OCI-LY3 (cell line): ENCODE data around the gene CAMKMT.

ENCODE experiments used
- CTCF ChIP-seq: fragments of 200-600, 300-600 bp; sonication (generic); IDR thresholded peaks from 2 replicates; pipeline ENCODE4 v1.5.1; 2014; ENCODE audit warnings: antibody characterized with exemption, low read length, low read depth
- EZH2phosphoT487 ChIP-seq: fragments of 200-600 bp; shearing (Covaris generic); IDR thresholded peaks from 2 replicates; pipeline ENCODE4 v1.6.1; 2018; ENCODE audit warnings: antibody characterized with exemption, mixed run types, low read depth

- TF ChIP-seq CTCF (no peak), EZH2phosphoT487 (no peak)
These were observed 391.0 kb downstream of the CAMKMT start for GRCh38 chr2:44752761-44753160.
